IgD-negative memory B cell (primary cell): Measurements from ENCODE around the gene CORO2B. TPM values are rescaled to one million over a fixed set of nuclear protein-coding genes. Genes with fewer than 3 reads are reported as not detected.
A peak's percentile ranks its signal among the peaks of the same experiment; 100 is the strongest.

Experiments
- H3K27ac Mint-ChIP-seq, 3 donors: one replicate each; pipeline ENCODE4 v1.8.0; 2020 to 2022; ENCODE audit warnings: mild to moderate bottlenecking in 3 of 3, mixed read lengths in 3 of 3, moderate library complexity in 1 of 3
- H3K27me3 Mint-ChIP-seq: one replicate; pipeline ENCODE4 v1.8.0; 2021; ENCODE audit warnings: mixed read lengths
- H3K36me3 Mint-ChIP-seq: one replicate; pipeline ENCODE4 v1.8.0; 2020; ENCODE audit warnings: mild to moderate bottlenecking, mixed read lengths
- H3K4me1 Mint-ChIP-seq, 3 donors: one replicate each; pipeline ENCODE4 v1.8.0; 2020 to 2022; ENCODE audit warnings: mixed read lengths in 3 of 3, mild to moderate bottlenecking in 1 of 3
- H3K4me3 Mint-ChIP-seq, 4 donors: one replicate each; pipeline ENCODE4 v1.8.0; 2020 to 2022; ENCODE audit warnings: mild to moderate bottlenecking in 4 of 4, mixed read lengths in 4 of 4, moderate library complexity in 3 of 4
- H3K9me3 Mint-ChIP-seq, 3 donors: one replicate each; pipeline ENCODE4 v1.8.0; 2020 to 2021; ENCODE audit warnings: mixed read lengths in 3 of 3, mild to moderate bottlenecking in 1 of 3
- polyA plus RNA-seq: library from polyadenylated mRNA; unstranded; fragments of 300-500 nt; fragmentation: Illumina TruSeq; gene quantifications from one replicate; pipeline ENCODE4 v1.2.3, GENCODE V29; 2021

Gene CORO2B
- polyA plus RNA-seq, 1 donor from 2014 or later = 0.94 TPM

- Mint-ChIP-seq H3K36me3 (peaks cover 2% of the 10 kb centered on the region), H3K27me3 (no peaks in the 10 kb centered on the region), H3K4me1 (peaks cover 10 to 17% (median 15%) of the 10 kb centered on the region in 3 donors), H3K9me3 (no peaks in the 10 kb centered on the region), H3K27ac (no peak overlapping the region), H3K4me3 (no peak overlapping the region)
Observed at GRCh38 chr15:68729789-68730411, 151.1 kb downstream of the CORO2B start.

GRCh38 chr15:68730471-68730919 is 151.7 kb downstream of the CORO2B start:
- Mint-ChIP-seq H3K27me3 (no peaks in the 10 kb centered on the region), H3K4me1 (peaks cover 13 to 22% (median 21%) of the 10 kb centered on the region in 3 donors), H3K27ac (no peak overlapping the region), H3K9me3 (no peaks in the 10 kb centered on the region), H3K4me3 (no peak overlapping the region), H3K36me3 (peaks cover 5% of the 10 kb centered on the region)

- no peak overlapping the region for H3K4me3 Mint-ChIP-seq
- H3K9me3 Mint-ChIP-seq = no peaks in the 10 kb centered on the region
- peak overlapping the region in 1 of 3 donors; percentile 20 for H3K27ac Mint-ChIP-seq
- H3K27me3 Mint-ChIP-seq = no peaks in the 10 kb centered on the region
- H3K36me3 Mint-ChIP-seq = peaks cover 5% of the 10 kb centered on the region
- peaks cover 13 to 26% (median 22%) of the 10 kb centered on the region in 3 donors for H3K4me1 Mint-ChIP-seq
Observed at GRCh38 chr15:68730976-68731897, 152.4 kb downstream of the CORO2B start.

GRCh38 chr15:68732451-68732850 is 153.7 kb downstream of the CORO2B start:
- Mint-ChIP-seq H3K27me3 (no peaks in the 10 kb centered on the region), H3K4me3 (no peak overlapping the region), H3K36me3 (peaks cover 5% of the 10 kb centered on the region), H3K4me1 (peaks cover 13 to 26% (median 22%) of the 10 kb centered on the region in 3 donors), H3K9me3 (no peaks in the 10 kb centered on the region), H3K27ac (no peak overlapping the region)

GRCh38 chr15:68733666-68734065 is 154.9 kb downstream of the CORO2B start:
- H3K27me3 Mint-ChIP-seq = no peaks in the 10 kb centered on the region
- peak overlapping the region in 1 of 4 donors; percentile 61 for H3K4me3 Mint-ChIP-seq
- H3K4me1 Mint-ChIP-seq = peaks cover 13 to 26% (median 22%) of the 10 kb centered on the region in 3 donors
- no peaks in the 10 kb centered on the region for H3K9me3 Mint-ChIP-seq
- peak overlapping the region in 1 of 3 donors; percentile 38 for H3K27ac Mint-ChIP-seq
- H3K36me3 Mint-ChIP-seq = peaks cover 5% of the 10 kb centered on the region

- H3K4me3 Mint-ChIP-seq = peak overlapping the region in 1 of 4 donors; percentile 36
- no peak overlapping the region for H3K27ac Mint-ChIP-seq
- H3K9me3 Mint-ChIP-seq = no peaks in the 10 kb centered on the region
- H3K27me3 Mint-ChIP-seq = peaks cover 2% of the 10 kb centered on the region
- H3K36me3 Mint-ChIP-seq = peaks cover 5% of the 10 kb centered on the region
- H3K4me1 Mint-ChIP-seq = peaks cover 13 to 26% (median 22%) of the 10 kb centered on the region in 3 donors
Observed at GRCh38 chr15:68734352-68734751, 155.6 kb downstream of the CORO2B start.

GRCh38 chr15:68734881-68735280 is 156.1 kb downstream of the CORO2B start:
- H3K36me3 Mint-ChIP-seq = peaks cover 5% of the 10 kb centered on the region
- H3K27me3 Mint-ChIP-seq = peaks cover 2% of the 10 kb centered on the region
- H3K9me3 Mint-ChIP-seq = no peaks in the 10 kb centered on the region
- H3K4me3 Mint-ChIP-seq = peak overlapping the region in 2 of 4 donors; percentile 63 to 87
- H3K27ac Mint-ChIP-seq = peak overlapping the region in 1 of 3 donors; percentile 76
- H3K4me1 Mint-ChIP-seq = peaks cover 13 to 26% (median 23%) of the 10 kb centered on the region in 3 donors

- Mint-ChIP-seq H3K4me1 (peaks cover 13 to 26% (median 22%) of the 10 kb centered on the region in 3 donors), H3K9me3 (no peaks in the 10 kb centered on the region), H3K36me3 (peaks cover 5% of the 10 kb centered on the region), H3K27me3 (peaks cover 5% of the 10 kb centered on the region), H3K27ac (no peak overlapping the region), H3K4me3 (no peak overlapping the region)
Observed at GRCh38 chr15:68735610-68736009, 156.8 kb downstream of the CORO2B start.

- peaks cover 0 to under 1% (median 0%) of the 10 kb centered on the region in 3 donors for H3K9me3 Mint-ChIP-seq
- no peak overlapping the region for H3K4me3 Mint-ChIP-seq
- H3K27me3 Mint-ChIP-seq = peaks cover 7% of the 10 kb centered on the region
- peaks cover 5% of the 10 kb centered on the region for H3K36me3 Mint-ChIP-seq
- no peak overlapping the region for H3K27ac Mint-ChIP-seq
- H3K4me1 Mint-ChIP-seq = peaks cover 7 to 14% (median 10%) of the 10 kb centered on the region in 3 donors
Observed at GRCh38 chr15:68739390-68740080, 160.7 kb downstream of the CORO2B start.

GRCh38 chr15:68743256-68743655 is 164.5 kb downstream of the CORO2B start:
- Mint-ChIP-seq H3K27me3 (peaks cover 7% of the 10 kb centered on the region), H3K4me1 (peaks cover 0 to 3% (median 0%) of the 10 kb centered on the region in 3 donors), H3K4me3 (no peak overlapping the region)

GRCh38 chr15:68749365-68749764 is 170.6 kb downstream of the CORO2B start:
- no peaks in the 10 kb centered on the region for H3K36me3 Mint-ChIP-seq
- H3K27me3 Mint-ChIP-seq = peaks cover 2% of the 10 kb centered on the region
- H3K4me3 Mint-ChIP-seq = no peak overlapping the region
- H3K4me1 Mint-ChIP-seq = peaks cover 1 to 5% (median 2%) of the 10 kb centered on the region in 3 donors
- no peak overlapping the region for H3K27ac Mint-ChIP-seq
- peaks cover 1 to 9% (median 4%) of the 10 kb centered on the region in 3 donors for H3K9me3 Mint-ChIP-seq

More at GRCh38 chr15:68743256-68743655, 164.5 kb downstream of the CORO2B start:
- Mint-ChIP-seq H3K27ac (no peak overlapping the region), H3K36me3 (no peaks in the 10 kb centered on the region), H3K9me3 (peaks cover 0 to 4% (median 0%) of the 10 kb centered on the region in 3 donors)

- peaks cover 4% of the 10 kb centered on the region for H3K27me3 Mint-ChIP-seq
- no peaks in the 10 kb centered on the region for H3K36me3 Mint-ChIP-seq
- no peak overlapping the region for H3K4me3 Mint-ChIP-seq
- peaks cover 1 to 9% (median 2%) of the 10 kb centered on the region in 3 donors for H3K9me3 Mint-ChIP-seq
- H3K4me1 Mint-ChIP-seq = peaks cover 1 to 7% (median 4%) of the 10 kb centered on the region in 3 donors
- H3K27ac Mint-ChIP-seq = no peak overlapping the region
Observed at GRCh38 chr15:68749793-68750192, 171.0 kb downstream of the CORO2B start.

GRCh38 chr15:68751622-68752021 is 172.8 kb downstream of the CORO2B start:
- Mint-ChIP-seq H3K9me3 (peaks cover 0 to 9% (median 1%) of the 10 kb centered on the region in 3 donors), H3K4me3 (no peak overlapping the region)

GRCh38 chr15:68755731-68756130 is 176.9 kb downstream of the CORO2B start:
- Mint-ChIP-seq H3K36me3 (no peaks in the 10 kb centered on the region), H3K9me3 (peaks cover 0 to 1% (median 0%) of the 10 kb centered on the region in 3 donors), H3K4me1 (peaks cover 2 to 8% (median 6%) of the 10 kb centered on the region in 3 donors), H3K27me3 (peaks cover 8% of the 10 kb centered on the region), H3K27ac (peak overlapping the region in 1 of 3 donors; percentile 28), H3K4me3 (no peak overlapping the region)

More at GRCh38 chr15:68751622-68752021, 172.8 kb downstream of the CORO2B start:
- Mint-ChIP-seq H3K4me1 (peaks cover 2 to 8% (median 6%) of the 10 kb centered on the region in 3 donors), H3K27ac (no peak overlapping the region), H3K36me3 (no peaks in the 10 kb centered on the region), H3K27me3 (peaks cover 8% of the 10 kb centered on the region)
